ENCODE measurements around the gene SLC50A1. TPM values are rescaled to one million over a fixed set of nuclear protein-coding genes. Genes with fewer than 3 reads are reported as not detected.

SLC50A1 gene
- total and polyA plus RNA-seq, 9 of the 15 experiments (the other 6 are each of a cell fraction or from before 2014, with no cell fraction given), result 46.5 to 132 (median 91.9) TPM

DNA sequence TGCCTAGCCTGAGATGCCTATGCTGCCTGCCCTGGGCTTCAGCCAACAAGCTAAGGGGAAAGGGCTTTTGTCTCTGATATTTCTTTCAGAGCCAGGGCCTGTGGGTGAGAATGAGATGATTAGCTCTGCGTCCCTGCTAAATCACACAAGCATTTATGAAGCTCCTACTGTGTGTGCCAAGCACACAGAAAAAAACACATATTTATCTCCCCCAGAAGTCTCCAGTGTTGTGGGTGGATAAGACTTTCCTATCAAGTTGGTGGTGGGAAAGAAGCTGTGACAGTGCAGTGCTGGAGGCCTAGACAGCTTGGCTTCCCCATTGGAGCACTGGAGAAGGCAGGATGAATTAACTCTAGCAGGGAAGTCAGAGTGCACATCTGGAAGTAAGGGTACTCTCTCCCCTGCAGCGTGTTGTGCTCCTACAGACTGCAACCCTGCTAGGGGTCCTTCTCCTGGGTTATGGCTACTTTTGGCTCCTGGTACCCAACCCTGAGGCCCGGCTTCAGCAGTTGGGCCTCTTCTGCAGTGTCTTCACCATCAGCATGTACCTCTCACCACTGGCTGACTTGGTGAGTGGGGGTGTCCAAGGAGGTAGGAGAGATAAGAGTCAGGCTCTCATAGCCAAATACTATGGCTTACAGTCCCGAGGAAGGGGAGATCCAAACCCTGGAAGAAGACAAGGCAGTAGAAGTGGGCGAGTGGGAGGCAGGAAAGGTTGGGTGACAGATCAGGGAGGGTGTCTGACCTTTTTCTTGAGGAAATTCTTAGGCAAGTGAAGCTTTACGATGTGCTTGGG, 1.7 kb downstream of the SLC50A1 start (continued):
- TF ChIP-seq, protein P1, sequence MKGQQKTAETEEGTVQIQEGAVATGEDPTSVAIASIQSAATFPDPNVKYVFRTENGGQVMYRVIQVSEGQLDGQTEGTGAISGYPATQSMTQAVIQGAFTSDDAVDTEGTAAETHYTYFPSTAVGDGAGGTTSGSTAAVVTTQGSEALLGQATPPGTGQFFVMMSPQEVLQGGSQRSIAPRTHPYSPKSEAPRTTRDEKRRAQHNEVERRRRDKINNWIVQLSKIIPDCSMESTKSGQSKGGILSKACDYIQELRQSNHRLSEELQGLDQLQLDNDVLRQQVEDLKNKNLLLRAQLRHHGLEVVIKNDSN (CRISPR knock-in tag; IDR thresholded peaks at IDR 0.05), result no peak
- TF ChIP-seq ZNF717 (CRISPR knock-in tag; IDR thresholded peaks at IDR 0.05) (no peak), CGGBP1 (CRISPR knock-in tag; IDR thresholded peaks at IDR 0.05) (no peak), ZNF696 (CRISPR knock-in tag; conservative IDR thresholded peaks at IDR 0.05) (no peak), HDAC6 (IDR thresholded peaks at IDR 0.05; ENCODE audit: low read depth, low read length) (no peak), DPF2 (IDR thresholded peaks at IDR 0.05) (peak; percentile 85), ZNF140 (CRISPR knock-in tag; IDR thresholded peaks at IDR 0.05) (no peak), MTA3 (IDR thresholded peaks at IDR 0.05; ENCODE audit: borderline replicate concordance) (no peak), NFE2L1 (tag; IDR thresholded peaks at IDR 0.05; ENCODE audit: borderline replicate concordance, low read depth) (no peak), FOXP1 (CRISPR knock-in tag; IDR thresholded peaks at IDR 0.05) (no peak), SRF (CRISPR knock-in tag; IDR thresholded peaks at IDR 0.05) (no peak), PTBP1 (IDR thresholded peaks at IDR 0.05; ENCODE audit: low read depth, low read length) (no peak), IRF2 (CRISPR knock-in tag; IDR thresholded peaks at IDR 0.05) (no peak), ARID3A (IDR thresholded peaks at IDR 0.05; ENCODE audit: borderline replicate concordance, low read depth, low read length) (no peak)
- TF ChIP-seq, protein P2, sequence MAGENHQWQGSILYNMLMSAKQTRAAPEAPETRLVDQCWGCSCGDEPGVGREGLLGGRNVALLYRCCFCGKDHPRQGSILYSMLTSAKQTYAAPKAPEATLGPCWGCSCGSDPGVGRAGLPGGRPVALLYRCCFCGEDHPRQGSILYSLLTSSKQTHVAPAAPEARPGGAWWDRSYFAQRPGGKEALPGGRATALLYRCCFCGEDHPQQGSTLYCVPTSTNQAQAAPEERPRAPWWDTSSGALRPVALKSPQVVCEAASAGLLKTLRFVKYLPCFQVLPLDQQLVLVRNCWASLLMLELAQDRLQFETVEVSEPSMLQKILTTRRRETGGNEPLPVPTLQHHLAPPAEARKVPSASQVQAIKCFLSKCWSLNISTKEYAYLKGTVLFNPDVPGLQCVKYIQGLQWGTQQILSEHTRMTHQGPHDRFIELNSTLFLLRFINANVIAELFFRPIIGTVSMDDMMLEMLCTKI (IDR thresholded peaks at IDR 0.05; ENCODE audit: partially characterized antibody), result no peak
- TF ChIP-seq, protein P3, sequence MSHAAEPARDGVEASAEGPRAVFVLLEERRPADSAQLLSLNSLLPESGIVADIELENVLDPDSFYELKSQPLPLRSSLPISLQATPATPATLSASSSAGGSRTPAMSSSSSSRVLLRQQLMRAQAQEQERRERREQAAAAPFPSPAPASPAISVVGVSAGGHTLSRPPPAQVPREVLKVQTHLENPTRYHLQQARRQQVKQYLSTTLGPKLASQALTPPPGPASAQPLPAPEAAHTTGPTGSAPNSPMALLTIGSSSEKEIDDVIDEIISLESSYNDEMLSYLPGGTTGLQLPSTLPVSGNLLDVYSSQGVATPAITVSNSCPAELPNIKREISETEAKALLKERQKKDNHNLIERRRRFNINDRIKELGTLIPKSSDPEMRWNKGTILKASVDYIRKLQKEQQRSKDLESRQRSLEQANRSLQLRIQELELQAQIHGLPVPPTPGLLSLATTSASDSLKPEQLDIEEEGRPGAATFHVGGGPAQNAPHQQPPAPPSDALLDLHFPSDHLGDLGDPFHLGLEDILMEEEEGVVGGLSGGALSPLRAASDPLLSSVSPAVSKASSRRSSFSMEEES (CRISPR knock-in tag; IDR thresholded peaks at IDR 0.05), result no peak
- TF ChIP-seq, protein P4, sequence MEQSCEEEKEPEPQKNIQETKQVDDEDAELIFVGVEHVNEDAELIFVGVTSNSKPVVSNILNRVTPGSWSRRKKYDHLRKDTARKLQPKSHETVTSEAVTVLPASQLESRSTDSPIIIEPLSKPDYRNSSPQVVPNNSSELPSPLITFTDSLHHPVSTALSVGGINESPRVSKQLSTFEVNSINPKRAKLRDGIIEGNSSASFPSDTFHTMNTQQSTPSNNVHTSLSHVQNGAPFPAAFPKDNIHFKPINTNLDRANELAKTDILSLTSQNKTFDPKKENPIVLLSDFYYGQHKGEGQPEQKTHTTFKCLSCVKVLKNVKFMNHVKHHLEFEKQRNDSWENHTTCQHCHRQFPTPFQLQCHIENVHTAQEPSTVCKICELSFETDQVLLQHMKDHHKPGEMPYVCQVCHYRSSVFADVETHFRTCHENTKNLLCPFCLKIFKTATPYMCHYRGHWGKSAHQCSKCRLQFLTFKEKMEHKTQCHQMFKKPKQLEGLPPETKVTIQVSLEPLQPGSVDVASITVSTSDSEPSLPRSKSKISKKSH (CRISPR knock-in tag; IDR thresholded peaks at IDR 0.05), result no peak

Measured in K562 (cell line).